Measurements from ENCODE around the gene UBXN2A.

The UBXN2A gene

DNA sequence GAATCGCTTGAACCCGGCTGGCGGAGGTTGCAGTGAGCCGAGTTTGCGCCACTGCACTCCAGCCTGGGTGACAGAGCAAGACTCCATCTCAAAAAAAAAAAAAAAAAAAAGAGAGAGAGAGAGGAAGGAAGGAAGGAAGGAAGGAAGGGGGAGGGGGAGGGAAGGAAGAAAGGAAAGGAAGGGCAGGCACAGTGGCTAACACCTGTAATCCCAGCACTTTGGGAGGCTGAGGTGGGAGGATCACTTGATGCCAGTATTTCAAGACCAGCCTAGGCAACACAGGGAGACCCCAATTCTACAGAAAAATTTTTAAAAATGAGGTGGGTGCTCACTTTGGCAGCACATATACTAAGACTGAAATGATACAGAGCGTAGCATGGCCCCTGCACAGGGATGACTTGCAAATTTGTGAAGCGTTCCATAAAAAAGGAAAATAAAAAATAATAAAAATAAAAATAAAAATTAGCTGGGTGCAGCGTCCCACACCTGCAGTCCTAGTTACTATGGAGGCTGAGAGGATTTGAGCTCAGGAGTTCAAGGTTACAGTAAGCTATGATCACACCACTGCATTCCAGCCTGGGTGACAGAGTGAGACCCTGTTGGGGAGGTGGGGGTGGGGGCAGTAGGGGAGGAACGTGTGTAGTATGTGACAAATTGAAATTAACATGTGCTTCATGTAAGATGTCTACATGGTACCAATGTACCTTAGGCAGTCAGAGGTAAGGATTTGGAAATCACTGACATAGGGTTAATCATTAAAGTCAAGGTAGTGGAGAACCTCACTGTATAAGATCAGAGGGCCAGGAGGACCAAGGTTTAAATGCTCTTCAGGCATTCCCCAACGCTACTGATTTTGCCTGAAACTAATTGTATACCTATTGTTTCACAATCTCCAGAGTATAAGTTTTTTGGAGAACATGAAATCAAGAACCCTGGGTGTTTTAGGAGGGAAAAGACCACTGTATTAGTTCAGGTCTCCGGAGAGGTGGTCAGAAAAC lies 105.5 kb downstream of the UBXN2A start:
- no peak for DNase-seq (ENCODE audit: low read depth in 2 of 2)

DNA sequence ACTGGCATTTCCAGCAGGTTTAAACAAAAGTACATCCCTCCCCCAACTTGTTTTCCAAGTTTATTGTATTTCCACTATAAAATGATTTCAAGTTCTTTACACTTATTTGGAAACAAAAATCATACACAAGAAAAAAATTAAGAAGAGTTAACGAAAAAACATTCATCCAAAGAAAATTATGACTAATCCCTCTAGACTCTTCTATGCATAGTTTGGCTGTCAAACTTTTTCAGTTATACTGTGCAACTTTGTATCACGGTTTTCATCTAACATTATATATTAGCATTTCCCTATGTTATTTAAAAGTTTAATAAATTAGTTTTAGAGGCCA lies 106.3 kb downstream of the UBXN2A start:
- DNase-seq (ENCODE audit: low read depth in 2 of 2) = no peak

DNA sequence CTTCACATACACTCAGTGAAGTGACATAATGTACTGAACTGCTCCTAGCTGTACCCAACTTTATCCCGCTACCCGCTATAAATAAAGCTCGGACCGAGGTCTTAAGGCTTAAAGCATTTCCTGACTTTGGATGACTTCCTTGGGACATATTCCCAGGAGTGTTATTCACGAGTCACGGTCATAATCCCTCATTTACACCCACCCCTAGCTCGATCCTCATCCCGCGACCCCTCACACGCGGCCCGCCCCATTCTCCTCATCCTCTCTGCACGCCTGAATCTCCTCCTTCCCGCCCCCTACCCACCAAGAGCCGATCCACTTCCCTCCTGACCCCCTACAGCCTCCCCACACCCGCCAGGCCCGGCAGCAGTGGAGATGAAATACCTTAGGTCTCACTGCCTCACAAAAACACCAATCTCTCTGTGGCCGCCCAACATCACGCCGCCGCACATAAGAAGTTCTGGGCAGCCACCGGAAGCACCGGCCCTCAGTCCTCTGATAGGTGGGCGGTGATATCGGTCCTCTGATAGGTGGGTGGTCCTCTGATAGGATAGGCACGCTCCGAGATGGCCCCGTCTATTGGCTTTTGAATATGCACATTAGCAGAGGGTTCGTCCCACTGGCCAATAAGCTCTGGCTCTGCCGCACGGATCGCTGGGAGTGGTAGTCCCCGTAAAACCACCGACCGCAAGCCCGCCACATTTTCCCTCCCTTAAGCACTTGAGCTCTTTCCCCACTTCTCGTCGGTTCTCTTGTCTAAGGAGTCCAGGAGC lies 106.9 kb downstream of the UBXN2A start, which contains the start of gene WDCP:
TSS of gene WDCP (minus strand) at position 462 of the 773 bp plus-strand sequence. CDS start 7,897 bp downstream, outside the sequence.
- peak; percentile 84 to 88 for DNase-seq (ENCODE audit: low read depth in 2 of 2)

DNA sequence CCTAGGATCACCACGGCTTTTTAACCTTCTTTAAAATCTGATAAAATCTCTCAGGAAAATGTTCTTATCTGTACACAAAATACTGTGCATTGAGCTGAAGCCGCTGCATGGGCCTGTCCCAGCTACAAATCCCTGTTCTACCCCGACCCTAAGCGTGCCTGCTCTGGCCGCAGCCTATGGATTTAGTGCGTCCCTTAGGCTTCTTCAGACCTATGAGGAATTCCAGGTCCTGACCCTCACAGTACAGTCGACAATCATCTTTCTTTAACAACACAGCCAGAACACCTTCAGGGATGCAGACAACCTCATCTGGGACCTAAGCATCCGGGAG lies 107.4 kb downstream of the UBXN2A start:
- DNase-seq (ENCODE audit: low read depth in 2 of 2) = no peak

DNA sequence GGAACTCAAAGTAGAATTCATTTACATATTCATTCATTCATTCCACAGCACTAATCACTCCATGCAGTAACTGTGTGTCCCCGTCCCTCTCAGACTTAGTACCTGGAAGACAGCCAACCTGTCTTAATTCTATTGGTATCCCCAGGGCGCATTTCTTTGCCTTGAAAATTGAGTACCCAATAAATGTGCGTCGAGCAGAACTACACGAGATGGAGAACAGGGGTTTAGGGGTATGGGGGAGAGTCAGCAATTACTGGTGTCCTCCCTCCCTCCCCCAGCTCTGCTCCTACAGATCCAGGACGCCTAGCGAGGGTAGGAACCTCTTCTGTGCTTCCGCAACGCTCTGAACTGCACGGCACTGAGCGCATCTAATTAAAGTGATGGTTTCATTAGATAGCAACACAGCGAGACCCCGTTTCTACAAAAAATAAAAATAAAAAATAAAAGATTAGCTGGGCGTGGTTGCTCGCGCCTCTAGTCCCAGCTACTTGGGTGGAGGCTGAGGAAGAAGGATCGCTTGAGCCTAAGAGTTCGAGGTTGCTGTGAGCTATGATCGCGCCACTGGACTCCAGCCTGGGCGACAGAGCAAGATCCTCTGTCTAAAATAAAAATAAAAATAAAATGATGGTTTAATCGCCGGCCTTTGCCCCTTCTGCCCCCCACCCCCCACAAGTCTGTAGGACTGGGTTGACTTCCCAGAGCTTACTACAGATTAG lies 108.7 kb downstream of the UBXN2A start:
- no peak for DNase-seq (ENCODE audit: low read depth in 2 of 2)

DNA sequence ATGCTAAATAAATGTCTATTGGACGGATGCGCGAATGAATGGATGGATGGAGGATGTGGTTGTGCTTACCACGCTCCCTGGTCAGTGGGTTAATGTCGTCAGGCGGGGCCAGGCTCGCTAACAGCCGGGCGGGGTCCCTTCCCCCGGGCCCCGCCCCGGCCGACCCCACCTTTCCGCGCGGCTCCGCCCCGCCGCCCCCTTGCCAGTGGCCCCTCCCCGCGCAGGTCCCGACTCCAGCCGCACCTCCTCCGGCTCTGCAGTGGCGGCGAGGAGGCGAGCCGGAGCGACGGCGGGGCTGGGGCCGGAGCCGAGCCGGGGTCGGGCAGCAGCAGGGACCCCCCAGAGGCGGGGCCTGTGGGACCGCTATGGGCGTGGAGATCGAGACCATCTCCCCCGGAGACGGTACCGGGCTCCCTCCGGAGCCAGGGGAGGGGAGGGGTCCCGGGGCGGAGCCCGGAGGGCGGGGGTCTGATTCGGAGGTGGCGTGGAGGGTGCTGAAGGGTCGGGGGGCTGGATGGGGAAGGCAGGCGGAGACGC lies 109.3 kb downstream of the UBXN2A start, which contains the start of gene FKBP1B:
TSS of gene FKBP1B (plus strand) at position 257 of the 537 bp plus-strand sequence. CDS start at position 366, 109 bp downstream.
- DNase-seq (ENCODE audit: low read depth in 2 of 2) = peak in 1 of 2 donors; percentile 23

DNA sequence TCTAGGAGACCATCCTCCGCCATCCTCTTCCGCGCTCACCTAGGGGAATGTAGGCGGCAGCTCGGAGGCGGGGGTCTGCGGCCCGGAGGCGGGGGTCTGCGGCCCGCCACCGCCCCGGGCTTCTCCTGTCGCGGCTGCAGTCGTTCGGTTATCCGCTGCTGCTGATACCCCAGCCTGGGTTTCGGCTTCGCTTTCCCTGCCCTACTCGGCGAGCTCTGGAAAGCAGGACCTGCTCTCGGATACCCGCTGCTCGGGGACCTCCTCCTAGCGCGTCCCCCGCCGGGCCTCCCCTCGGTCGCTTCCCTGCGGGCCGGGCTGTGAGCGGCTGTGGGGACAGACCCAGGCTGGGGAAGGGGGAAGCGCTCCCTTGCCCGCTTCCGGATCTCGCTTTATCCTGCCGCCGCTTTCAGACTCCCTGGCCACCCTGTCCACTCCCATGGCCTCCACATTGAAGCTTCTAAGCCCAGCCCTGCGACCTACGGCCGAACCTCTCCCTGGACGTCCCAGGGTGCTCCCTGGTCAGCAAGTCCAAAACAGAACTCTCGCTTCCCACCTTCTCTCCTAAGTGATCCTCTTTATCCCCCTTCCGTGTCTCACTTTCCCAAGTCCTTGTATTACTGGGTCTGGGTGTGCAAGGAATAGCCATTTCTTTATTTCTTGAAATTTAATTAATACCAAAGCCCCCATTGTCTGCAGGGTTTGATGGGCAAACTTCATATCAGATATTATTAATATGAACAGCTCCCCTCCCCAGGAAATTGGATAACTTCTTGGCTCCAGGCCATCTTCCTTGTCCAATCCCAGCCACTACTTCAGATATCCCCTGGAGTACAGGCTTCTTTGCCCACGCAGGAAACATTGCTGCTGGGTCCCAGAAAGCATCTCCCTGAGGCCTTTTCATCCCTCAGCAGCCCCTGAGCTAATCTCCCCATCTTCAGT lies 110.0 kb downstream of the UBXN2A start:
- no peak for DNase-seq (ENCODE audit: low read depth in 2 of 2)

DNA sequence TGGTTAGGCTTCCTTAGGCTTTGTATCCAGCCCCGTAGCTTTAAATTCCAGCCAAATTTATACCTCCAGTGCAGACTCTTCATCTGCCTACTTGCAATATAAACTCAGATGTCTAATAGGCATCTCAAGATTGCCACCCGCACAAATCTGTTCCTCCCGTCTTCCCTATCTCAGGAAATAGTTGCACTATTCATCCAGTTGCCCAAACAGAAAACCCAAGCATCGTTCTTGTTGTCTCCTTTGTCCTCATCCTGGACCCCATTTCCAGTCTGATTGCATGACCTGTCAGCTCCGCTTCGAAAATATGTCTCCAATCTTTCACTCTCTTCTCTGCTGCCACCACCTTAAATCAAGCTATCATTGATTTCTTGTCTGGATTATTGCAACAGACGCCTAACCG lies 111.6 kb downstream of the UBXN2A start:
- DNase-seq (ENCODE audit: low read depth in 2 of 2) = no peak

DNA sequence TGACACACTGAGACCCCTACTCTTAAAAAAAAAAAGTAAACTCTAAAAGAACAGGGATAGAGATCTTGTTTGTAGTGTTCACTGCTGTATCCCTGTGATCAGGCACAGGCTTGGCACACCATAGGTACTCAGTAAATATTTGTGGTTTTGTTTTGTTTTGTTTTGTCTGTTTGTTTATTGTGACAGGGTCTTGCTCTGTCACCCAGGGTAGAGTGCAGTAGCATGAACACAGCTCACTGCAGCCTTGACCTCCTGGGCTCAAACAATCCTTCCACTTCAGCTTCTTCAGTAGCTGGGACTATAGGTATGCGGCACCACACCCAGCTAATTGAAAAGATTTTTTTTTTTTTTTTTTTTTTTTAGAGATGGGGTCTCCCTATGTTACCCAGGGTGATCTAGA lies 112.7 kb downstream of the UBXN2A start:
- no peak for DNase-seq (ENCODE audit: low read depth in 2 of 2)

Measured in stimulated activated CD8-positive, alpha-beta memory T cell treated with anti-CD3 and anti-CD28 coated beads, Interleukin-2, amount 100 ng/mL, for 1 hour (primary cell).